Pancreas (tissue), 10 donors: ENCODE data around the gene ATP6V0C. TPM values are rescaled to one million over a fixed set of nuclear protein-coding genes. Genes with fewer than 3 reads are reported as not detected.
"Not testable (repeated sequence)": the region's sequence is repeated elsewhere in the genome, so short reads cannot be mapped to it uniquely, and the experiment has no call there.

Source experiments
- ATAC-seq, 4 donors: fragments of 200-7000 bp; cut with Tn5 transposase; one replicate each; pipeline versions ENCODE4 v1.8.0 to v1.9.1; 2020; ENCODE audit warnings: mild to moderate bottlenecking in 4 of 4, moderate library complexity in 4 of 4
- DNase-seq, 6 donors: peaks; one replicate each; pipeline ENCODE4 v3.0.0-alpha.2; 2020
- FAIRE-seq: peaks from 2 replicates; lab custom pipeline; 2012; peaks lifted over from hg19 to GRCh38; lab: Jason Lieb, UNC
- H3K27ac ChIP-seq, 4 donors: fragments of 200-600 bp; sonication (generic); 1 replicate in 3 of 4; 2 replicates in 1 of 4; pipeline versions ENCODE4 v1.5.0 to v1.8.0; 2020
- H3K27me3 ChIP-seq, 4 donors: fragments of 200-600 bp; one replicate each; pipeline ENCODE4 v1.8.0; 2021
- H3K36me3 ChIP-seq, 3 donors: fragments of 200-600 bp; sonication (generic) in 1 of 3; one replicate each; pipeline versions ENCODE4 v1.5.0 to v1.8.0; 2020 to 2021
- H3K4me1 ChIP-seq, 3 donors: fragments of 200-600 bp; one replicate each; pipeline ENCODE4 v1.8.0; 2021
- H3K4me3 ChIP-seq, 4 donors: fragments of 200-600 bp; sonication (generic) in 2 of 4; one replicate each; pipeline versions ENCODE4 v1.5.0 to v1.8.0; 2020 to 2021
- H3K9me3 ChIP-seq, 4 donors: fragments of 200-600 bp; one replicate each; pipeline ENCODE4 v1.8.0; 2021
- CTCF ChIP-seq, 4 donors: fragments of 200-600 bp; sonication (generic) in 3 of 4; IDR thresholded peaks; one replicate each; pipeline versions ENCODE4 v1.5.0 to v1.8.0; 2021; ENCODE audit warnings: antibody characterized with exemption in 4 of 4
- WGBS, 2 donors: extraction: QIAGEN DNeasy Blood & Tissue Kit; methylation state at CpG; one replicate each; pipeline ENCODE4 v1.1.7; 2013; 5-methylcytosine and 5-hydroxymethylcytosine counted together
- intact Hi-C, 3 donors: fragments of 100-400 bp; cut with DNase I; formaldehyde crosslinking; loops; one replicate each; pipeline versions ENCODE4 v1.11.1 to v1.14.2; 2022
- polyA plus RNA-seq, 2 donors: library from polyadenylated mRNA; stranded (reverse); fragments of 200-250 nt; gene quantifications; one replicate each; pipeline ENCODE4 v1.2.3, GENCODE V29; 2013
- total RNA-seq, 6 donors: library from RNA; stranded (reverse); fragmentation: NEBNext Ultra II Directional in 4 of 6; extraction: Animal tissue kit (Norgen Biotek cat#: 25700) in 4 of 6; gene quantifications; one replicate each; pipeline versions ENCODE4 v1.2.1 to v1.2.4, GENCODE V29; 2021 to 2023
- donor health status: healthy with polysubstance abuse.
- donor health status: DM: no; HTN: no; CAD: no; lungs with moderate emphysema.
- donor health status: DM: no; HTN: no; CAD: no.
- donor health status: control.
- donor health status: control.
- donor health status: Bipolar disorder and iron deficiency.
- donor health status: DM: yes; HTN: yes; CAD: no.
- donor health status: DM: no; HTN: no; CAD: no.
- donor health status: DM: no; HTN: no; CAD: no.
- donor health status: DM: yes; HTN: yes; CAD: no.

ATP6V0C gene
- total and polyA plus RNA-seq, 8 donors = 39.9 to 124 (median 66.8) TPM

- Histone ChIP-seq H3K4me3 (no peak overlapping the region), H3K27me3 (no peaks in the 10 kb centered on the region), H3K9me3 (no peaks in the 10 kb centered on the region), H3K4me1 (peaks cover 26 to 47% (median 43%) of the 10 kb centered on the region in 3 donors), H3K27ac (peak overlapping the region; percentile 74 to 85 (median 78)), H3K36me3 (no peaks in the 10 kb centered on the region)
- WGBS, 2 donors = 60 to 69% methylated on average over 3 of the region's 3 CpGs
- DNase-seq = no peak
- no peak for ATAC-seq
- no peak for FAIRE-seq
- intact Hi-C loops = no loop called here
- no peak for TF ChIP-seq CTCF (IDR thresholded peaks at IDR 0.05)
Observed at GRCh38 chr16:2477327-2477726, 36.4 kb upstream of the ATP6V0C start.

GRCh38 chr16:2478279-2478678 lies 35.5 kb upstream of the ATP6V0C start:
- ATAC-seq (no peak), DNase-seq (no peak), FAIRE-seq (no peak)
- no peaks in the 10 kb centered on the region for H3K36me3 ChIP-seq
- no peak for TF ChIP-seq CTCF (IDR thresholded peaks at IDR 0.05)
- intact Hi-C loops = no loop called here
- H3K27ac ChIP-seq = peak overlapping the region in 2 of 4 donors; percentile 1 to 74
- H3K27me3 ChIP-seq = no peaks in the 10 kb centered on the region
- H3K9me3 ChIP-seq = no peaks in the 10 kb centered on the region
- WGBS, 2 donors = 51 to 52% methylated on average over 8 of the region's 8 CpGs
- no peak overlapping the region for H3K4me3 ChIP-seq
- H3K4me1 ChIP-seq = peaks cover 34 to 49% (median 45%) of the 10 kb centered on the region in 3 donors

GRCh38 chr16:2479996-2480395 lies 33.8 kb upstream of the ATP6V0C start:
- H3K36me3 ChIP-seq, intact Hi-C loops, DNase-seq, ATAC-seq, FAIRE-seq, H3K27me3 ChIP-seq, H3K4me3 ChIP-seq, H3K9me3 ChIP-seq: not testable (repeated sequence)
- 90 to 92% methylated on average over 10 of the region's 10 CpGs for WGBS, 2 donors
- peak overlapping the region in 3 of 4 donors; percentile 54 to 77 (median 72) for H3K27ac ChIP-seq
- H3K4me1 ChIP-seq = peaks cover 34 to 54% (median 45%) of the 10 kb centered on the region in 3 donors

GRCh38 chr16:2480948-2481347 lies 32.8 kb upstream of the ATP6V0C start:
- H3K4me1 ChIP-seq = peaks cover 34 to 51% (median 42%) of the 10 kb centered on the region in 3 donors

GRCh38 chr16:2481676-2482075 lies 32.1 kb upstream of the ATP6V0C start:
- no peak for TF ChIP-seq CTCF (IDR thresholded peaks at IDR 0.05)
- Histone ChIP-seq H3K27ac (peak overlapping the region; percentile 54 to 77 (median 73)), H3K27me3 (no peaks in the 10 kb centered on the region), H3K4me1 (peaks cover 32 to 44% (median 35%) of the 10 kb centered on the region in 3 donors), H3K4me3 (no peak overlapping the region), H3K9me3 (no peaks in the 10 kb centered on the region), H3K36me3 (no peaks in the 10 kb centered on the region)
- WGBS, 2 donors = 27 to 33% methylated on average over 7 of the region's 7 CpGs
- FAIRE-seq = no peak
- peak; percentile 5 to 18 (median 10) for ATAC-seq
- intact Hi-C loops = no loop called here
- peak in 2 of 6 donors; percentile 49 to 64 for DNase-seq

More at GRCh38 chr16:2480948-2481347, 32.8 kb upstream of the ATP6V0C start:
- Histone ChIP-seq H3K4me3 (no peak overlapping the region), H3K27ac (peak overlapping the region; percentile 54 to 77 (median 73)), H3K36me3 (no peaks in the 10 kb centered on the region), H3K27me3 (no peaks in the 10 kb centered on the region), H3K9me3 (no peaks in the 10 kb centered on the region)
- WGBS, 2 donors = 24 to 35% methylated on average over 12 of the region's 12 CpGs
- no peak for FAIRE-seq
- no peak for TF ChIP-seq CTCF (IDR thresholded peaks at IDR 0.05)
- DNase-seq = peak; percentile 84 to 95 (median 89)
- intact Hi-C loops = no loop called here
- peak; percentile 77 to 84 (median 80) for ATAC-seq
